Activated CD4-positive, alpha-beta T cell treated with anti-CD3 and anti-CD28 coated beads for 24 hours (primary cell): ENCODE results near the gene PPFIBP2.

ENCODE experiments used
- DNase-seq, 2 donors: peaks; one replicate each; pipeline ENCODE4 v3.0.0-alpha.2; 2020; ENCODE audit warnings: low read depth in 2 of 2

Gene PPFIBP2

DNA sequence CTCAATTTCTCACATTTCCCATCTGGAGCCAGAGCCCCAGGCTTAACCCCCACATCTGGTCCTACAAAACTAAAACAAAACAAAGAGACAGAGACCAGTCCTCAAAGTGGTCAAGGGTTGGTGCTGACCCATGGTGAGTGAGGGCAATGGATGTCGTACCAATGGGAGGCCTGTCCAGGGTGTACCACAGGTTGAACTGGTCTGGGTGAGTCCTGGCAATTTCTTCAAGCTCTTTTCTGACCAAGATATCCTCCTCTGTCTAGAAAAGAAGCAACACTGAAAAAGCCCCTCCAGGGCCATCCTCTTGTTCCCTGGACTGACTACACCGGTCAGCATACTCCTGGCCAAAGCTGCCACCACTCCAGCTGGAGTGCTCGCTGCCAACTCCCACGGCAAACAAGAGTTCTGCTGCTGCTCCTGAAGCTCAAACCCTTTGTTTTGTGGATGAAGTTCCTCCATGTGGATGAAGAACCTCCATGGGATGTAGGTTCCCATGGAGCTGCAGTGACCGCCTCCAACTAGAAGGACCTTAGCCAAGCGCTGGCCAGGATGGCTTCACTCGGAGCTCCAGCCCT is 152.6 kb downstream of the PPFIBP2 start:
- no peak for DNase-seq

DNA sequence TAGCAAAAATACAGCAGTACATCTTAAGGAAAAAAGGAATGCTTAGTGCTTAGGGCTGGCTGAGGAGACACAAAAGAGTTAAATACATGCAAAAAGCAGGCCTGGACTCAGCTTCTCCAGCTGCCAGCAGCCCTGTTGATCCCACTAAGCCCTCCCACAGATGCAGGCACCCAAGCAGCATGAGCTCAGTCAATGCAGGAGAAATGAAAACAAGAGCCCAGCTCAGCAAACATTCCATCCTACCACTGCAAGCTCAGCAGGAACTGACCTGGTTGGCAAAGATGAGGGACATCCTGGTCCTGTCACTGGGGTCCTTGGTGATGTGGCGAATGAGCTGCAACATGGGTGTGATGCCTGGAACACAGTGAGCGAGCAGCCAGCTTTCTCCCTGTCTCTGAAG is 153.7 kb downstream of the PPFIBP2 start:
- no peak for DNase-seq

DNA sequence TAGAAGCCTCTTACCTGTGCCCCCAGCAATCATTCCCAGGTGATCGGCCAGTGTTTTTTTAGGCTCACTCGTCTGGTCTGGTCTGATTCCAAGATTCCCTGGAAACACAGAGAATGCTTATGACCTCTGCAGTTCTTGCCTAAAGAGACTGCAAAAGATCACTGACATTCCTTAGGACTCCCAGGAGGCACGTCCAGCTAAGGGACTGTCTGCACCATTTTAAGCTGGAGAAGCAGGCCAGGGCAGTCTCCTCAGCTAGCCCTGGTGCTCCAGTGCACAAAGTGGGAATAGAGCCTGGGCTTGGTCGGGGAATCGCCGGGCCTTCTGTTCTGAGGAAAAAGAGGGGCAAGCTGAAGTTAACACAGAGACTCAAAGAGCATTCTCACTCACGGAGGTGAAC is 154.7 kb downstream of the PPFIBP2 start:
- DNase-seq, result no peak

DNA sequence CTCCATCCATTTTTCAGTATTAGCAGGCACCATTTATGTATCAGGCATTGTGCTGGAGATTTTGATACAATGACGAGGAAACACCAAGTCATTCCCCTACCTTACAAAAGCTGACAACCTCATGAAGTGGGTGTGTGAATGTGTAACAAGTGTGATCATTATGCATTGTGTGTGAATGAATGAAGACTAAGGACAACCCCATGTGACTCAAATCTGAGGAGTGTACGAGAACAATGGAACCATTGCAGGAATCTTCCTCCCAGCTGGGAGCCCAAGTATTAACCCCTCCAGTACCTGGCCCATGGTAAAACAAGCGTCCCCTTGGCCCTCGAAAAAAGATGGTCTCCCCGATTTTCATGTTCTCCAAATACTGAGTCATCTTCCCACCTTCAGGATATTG is 155.1 kb downstream of the PPFIBP2 start:
- no peak for DNase-seq

DNA sequence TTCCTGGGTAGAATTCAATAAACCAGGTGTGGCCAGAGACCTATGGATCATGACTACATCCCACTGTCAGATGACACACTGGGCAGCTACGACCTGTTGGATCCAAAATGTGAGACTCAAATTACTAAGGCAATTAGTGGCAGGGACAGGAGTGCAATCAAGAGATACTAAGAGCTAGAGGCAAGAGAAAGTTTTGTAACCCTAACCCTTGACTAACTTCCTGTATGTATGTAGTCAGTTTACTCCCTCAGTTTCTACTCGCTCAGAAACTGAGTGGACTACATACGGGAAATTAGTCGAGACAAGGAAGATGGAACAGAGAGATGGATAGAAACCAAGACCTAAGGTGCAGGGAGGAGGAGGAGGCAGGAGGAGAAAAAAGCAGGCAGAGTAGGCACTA is 156.8 kb downstream of the PPFIBP2 start:
- DNase-seq, result no peak

DNA sequence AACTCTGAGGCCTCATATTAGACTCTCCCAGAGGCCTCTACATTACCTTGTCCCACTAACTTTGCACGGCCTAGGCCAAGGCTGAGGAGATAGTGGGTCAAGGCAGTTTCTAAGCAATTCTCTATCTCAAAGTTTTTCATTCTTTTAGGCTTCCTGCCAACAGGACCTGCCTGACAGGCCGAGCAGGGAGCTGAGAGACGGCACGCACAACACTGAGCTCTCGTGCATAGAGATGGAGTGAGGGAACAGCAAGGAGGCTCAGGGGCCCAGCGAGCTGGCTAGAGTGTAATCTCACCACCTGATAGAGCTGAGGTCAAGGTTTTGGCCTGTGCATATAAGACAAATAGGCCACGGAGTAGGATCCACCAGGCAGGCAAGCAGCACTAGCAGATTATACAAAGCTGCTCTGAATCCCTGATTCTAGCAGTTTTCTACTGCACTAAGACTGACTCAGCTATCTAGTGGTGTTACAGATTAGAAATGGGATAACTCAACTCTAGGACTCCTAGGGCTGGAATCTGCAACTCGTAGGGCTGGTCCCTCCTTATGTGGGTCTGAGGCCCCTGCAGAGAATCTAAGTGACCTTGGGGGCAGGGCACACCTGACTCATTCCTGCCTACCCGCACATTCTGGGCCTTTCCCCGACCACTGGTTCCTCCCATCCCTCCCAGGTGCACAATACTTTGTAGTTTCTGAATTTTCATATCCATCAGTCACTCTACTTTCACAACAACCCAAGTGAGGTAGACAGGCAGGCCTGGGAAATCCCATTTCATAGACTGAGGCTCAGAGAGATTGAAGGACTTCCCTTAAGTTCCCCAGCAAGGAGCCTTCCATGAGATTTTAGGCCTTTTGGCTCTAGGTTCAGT is 157.8 kb downstream of the PPFIBP2 start:
- DNase-seq, result no peak

DNA sequence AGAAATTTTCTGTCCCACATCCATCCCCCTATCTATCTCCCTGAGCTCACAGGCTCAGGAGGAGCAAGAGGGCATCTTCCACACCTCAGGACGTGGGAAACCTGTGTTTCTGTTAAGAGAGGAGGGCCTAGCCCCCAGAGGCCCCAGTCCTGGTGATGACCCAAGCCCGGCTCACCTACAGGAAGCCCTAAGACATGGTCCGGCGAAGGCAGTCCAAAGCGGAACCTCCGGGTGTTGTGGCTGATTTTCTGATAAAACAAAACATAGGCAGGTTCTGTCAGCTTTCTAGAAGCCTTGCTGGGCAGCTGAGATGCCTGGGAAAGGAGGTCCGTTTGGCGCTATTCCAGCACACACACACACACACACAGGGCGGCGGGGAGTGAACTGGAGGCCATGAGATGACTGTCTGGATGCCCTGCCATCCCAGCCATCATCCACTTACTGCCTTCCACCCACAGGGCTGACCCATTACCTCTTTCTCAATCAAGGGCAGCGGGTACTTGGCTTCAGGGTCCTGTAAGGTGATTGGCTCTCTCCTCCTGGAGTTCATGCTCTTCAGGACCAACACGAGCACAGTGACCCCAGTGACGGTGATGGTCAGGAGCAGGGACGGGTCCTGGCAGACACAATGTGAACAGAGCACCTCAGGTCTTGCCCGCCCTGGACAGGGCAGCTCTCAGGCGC is 158.6 kb downstream of the PPFIBP2 start:
- DNase-seq, result no peak

DNA sequence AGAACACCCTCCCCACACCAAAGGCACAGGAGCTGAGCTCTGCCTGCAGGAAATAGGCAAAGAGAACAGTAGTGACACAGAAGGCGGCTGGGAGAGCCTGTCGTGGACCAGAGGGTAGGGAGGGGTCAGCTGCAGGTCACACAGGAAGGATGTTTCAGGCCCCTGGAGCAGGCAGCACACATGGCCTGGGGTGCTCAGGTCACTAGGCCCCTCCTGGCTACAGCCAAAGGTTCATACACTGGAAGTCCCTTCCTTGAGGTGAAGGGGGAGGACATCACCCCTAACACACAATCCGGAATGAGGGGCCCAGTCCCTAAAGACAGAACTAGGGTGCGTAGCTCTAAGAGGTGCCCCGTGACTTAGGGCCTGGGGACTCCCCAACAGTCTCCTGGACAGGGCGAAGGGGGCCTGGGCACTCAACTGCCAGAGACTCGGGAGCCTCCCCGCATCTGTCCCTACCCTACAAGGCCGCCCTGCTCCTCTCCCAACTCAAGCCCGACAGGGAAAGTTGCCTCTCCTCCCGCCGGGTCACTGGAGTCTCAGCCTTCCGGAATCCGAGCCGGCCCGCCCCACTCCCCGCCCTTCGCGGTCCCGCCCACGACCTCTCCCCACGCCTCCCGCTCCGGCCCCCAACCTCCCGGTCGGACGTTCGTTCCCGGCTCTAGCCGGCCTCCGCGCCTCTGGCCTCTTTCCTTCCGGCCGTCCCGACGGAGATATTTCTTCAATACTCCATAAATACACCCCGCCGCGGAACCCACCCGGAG is 159.3 kb downstream of the PPFIBP2 start, which contains the start of gene CYB5R2:
Gene CYB5R2, minus strand, starts transcription at position 541 of the 764 bp plus-strand sequence. CDS start 675 bp downstream, outside the sequence.
- no peak for DNase-seq

DNA sequence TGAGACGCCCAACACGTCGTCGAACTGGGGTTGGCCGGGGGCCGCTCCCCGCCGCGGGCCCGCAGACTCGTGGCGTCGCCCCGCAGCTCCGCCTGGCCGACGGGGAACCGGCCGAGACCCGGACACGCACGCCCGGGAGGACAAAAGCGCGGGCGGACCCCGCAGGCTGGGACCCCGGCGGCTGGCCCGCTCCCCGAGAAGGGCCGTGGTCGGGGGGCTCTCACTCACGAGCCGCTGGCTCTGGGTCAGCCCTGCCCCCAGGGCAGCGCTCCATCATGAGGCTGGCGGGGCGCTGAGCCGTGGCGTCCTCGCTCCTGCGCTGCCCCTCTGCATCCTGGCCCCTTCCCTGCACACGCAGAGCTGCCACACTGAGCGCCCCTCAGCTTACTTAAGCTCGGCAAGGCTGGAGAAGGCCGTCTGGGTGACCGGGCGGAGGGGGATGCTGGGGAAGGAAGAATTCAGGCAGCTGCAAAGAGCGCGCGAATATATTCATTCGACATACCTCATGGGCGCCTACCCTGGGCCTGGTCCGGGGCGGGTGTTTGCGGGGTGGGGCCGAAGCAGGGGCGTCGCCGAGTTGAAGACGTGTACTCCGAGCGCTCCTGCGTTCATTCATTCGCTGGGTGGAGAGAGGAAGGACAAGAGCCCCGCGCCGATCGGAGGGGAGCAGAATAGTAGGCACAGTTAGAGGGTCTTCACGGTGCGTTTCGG is 160.1 kb downstream of the PPFIBP2 start:
- DNase-seq, result no peak

DNA sequence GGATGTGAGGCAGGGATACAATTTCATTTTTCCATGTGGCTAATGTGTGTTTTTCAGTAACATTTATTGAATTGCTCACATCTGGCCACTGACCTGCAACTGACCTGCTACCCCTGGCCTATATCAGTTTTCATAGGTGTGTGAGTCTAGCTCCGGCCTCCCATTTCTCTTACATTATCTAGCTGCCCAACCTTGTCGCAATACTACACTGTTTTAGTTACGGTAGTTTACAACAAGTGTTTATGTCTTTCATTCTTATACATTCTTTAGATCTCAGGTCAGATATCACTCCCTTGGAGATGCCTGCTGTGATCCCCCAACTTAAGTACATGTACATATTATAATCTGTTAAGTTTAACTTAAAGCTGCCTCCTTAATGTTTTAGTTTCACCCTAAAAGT is 161.8 kb downstream of the PPFIBP2 start:
- no peak for DNase-seq

DNA sequence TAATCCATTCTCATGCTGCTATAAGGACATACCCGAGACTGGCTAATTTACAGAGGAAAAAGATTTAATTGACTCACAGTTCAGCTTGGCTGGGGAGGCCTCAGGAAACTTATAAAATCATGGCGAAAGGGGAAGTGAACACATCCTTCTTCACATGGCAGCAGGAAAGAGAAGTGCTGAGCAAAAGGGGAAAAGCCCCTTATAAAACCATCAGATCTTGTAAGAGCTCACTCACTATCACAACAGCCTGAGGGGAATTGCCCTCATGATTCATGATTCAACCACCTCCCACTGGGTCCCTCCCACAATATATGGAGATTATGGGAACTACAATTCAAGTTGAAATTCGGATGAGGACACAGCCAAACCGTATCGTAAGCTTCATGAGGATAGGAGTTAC is 163.3 kb downstream of the PPFIBP2 start:
- no peak for DNase-seq

DNA sequence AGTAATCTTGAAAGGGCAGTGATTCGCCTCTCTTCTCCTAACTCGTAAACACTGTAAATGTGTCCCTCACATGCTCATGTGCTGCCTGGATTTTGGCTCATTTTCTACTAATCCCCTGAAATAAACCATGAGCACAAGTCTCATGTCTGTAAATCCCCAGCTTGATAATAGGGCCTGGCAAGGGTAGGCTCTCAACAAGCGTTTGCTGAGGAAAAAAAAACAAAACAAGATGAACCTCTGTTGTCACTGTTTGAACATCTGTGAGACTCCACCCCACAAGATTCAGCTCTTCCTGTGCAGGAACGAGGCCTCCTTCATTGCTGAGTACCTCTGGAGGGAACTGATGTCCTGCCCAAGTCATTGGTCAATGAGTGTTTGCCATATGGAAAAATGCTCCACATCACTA is 164.0 kb downstream of the PPFIBP2 start:
- no peak for DNase-seq

DNA sequence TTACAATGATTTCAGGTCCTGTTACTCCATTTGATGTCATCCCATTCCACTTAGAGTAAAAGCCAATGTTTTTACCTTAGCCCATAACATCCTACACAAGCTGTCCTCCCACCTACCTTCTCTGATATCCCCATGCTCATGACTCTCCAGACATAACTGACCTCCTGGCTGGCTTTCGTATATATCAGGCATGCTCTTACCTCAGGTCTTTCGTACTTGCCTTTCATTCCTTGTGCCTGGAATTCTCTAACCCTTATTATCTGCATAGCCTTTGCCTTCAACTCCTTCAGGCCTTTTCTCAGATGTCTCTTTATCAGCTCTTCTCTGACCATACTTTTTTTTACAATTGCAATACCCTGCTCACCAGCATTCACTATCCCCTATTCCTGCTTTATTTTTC is 169.8 kb downstream of the PPFIBP2 start:
- no peak for DNase-seq

DNA sequence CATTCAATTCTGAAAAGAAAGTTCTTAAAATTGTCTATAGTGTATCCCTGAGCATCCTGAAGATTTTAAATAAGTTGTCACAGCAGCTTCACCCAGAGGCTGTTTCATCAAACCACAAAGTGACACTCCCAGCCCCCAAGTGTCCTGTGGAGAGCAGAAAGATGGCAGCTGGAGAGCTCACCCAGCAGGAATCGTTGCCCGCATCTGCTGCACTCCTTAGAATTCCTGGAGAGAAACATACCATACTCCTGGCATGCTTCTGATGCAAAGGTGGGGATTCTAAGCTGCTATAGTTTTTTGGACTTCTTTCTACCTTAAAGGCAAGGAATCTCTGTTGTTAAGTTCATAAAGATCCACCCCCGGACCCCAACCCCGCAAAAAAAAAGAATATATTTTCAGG is 173.0 kb downstream of the PPFIBP2 start:
- DNase-seq, result no peak

DNA sequence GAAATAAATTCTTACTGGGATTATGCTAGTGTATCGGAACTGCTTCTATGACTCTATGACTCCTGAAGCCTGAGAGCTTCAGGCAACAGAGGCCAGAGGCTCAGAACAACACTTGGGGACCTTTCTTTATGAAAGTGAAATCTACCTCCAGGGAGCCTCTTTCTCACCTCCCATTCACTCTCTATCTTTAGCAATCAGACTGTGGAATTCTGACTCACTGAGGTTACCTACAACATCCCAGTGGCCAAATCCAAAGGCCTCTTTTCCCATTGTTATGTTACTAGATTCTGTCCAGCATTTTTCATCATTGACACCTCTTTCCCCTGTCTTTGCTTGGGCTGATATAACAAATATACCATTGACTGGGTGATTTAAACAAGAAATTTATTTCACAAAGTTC is 173.6 kb downstream of the PPFIBP2 start:
- DNase-seq, result no peak

DNA sequence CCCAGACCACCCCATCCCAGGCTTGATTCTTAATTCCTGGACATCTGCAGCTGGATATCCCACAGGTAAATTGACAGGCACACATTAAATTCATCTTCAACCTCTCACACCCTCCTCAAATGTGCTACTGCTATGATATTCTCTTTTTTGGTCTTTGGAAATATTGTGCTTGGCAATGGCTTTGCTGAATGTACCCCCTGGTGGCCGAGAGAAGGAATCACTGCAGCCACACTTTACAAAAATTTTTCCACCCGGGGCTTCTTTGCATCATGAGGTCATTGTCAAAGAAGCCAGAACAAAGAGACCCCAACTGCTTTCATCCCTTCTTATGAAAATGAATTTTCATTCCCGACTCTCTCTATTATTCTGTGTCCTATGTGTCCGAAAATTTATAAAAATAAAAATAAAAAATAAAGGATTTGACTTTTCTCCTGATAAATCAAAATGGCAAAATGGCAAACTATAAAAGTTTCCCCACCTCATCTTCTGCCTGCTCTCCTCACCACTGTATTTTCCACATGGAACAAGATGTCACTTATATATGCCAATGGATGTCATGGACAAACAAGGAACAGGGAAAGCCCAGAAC is 174.5 kb downstream of the PPFIBP2 start:
- no peak for DNase-seq

DNA sequence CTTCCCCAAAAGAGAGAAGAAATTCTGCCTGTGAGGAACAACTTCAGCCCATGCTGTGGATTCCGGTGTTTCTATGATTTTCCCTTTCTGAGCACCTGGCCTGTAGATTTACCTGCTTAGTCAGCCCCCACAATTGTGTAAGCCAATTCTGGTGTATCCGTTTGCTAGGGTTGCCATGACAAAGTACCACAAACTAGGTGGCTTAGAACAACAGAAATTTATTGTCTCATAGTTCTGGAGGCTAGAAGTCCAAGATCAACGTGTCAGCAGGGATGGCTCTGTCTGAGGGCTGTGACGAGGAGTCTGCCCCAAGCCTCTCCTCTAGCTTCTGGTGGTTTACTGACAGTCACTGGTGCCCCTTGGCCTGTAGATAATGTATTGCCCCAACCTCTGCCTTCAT is 175.4 kb downstream of the PPFIBP2 start:
- DNase-seq, result no peak

DNA sequence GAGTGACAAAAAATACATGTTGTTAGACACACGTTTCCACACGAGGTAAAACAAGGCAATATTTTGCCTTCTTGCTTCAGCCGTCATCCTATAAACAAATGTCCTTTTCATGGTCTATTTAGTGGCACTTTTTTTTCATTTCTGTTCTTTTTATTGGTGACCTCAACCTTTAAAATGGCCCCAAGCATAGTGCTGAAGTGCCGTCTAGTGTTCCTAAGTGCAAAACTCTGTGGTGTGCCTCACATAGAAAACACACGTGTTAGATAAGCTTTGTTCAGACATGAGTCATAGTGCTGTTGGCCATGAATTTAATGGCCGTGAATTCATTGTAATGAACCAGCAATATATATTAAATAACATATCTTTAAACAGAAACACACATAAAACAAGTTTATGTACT is 176.8 kb downstream of the PPFIBP2 start:
- no peak for DNase-seq

DNA sequence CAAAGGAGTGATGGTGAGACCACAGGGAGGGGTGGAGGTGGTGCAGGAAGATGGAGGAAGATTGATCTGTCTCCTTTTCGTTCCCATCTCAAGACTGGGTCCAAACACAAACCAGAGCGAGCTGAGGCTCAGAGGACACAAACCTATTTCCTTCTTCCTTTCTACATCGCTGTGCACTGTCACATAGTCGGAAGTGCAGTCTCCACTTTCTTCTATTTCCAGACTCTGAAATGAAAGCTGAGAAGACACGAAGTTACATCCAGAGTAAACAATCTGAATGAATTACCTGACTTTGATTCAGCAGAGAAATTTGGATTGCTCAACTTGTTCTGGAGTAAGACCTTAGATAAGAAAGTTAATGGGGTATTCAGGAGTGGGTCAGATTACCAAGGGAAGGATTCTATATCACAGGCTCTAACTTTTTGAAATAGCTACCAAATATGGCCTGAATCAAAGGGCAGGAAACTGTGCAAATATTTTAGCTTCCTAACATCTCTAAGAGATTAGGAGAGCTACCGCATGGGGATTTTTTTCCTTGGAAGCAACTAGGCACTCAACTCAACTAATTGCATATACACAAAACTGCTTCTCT is 178.1 kb downstream of the PPFIBP2 start:
- DNase-seq, result no peak

DNA sequence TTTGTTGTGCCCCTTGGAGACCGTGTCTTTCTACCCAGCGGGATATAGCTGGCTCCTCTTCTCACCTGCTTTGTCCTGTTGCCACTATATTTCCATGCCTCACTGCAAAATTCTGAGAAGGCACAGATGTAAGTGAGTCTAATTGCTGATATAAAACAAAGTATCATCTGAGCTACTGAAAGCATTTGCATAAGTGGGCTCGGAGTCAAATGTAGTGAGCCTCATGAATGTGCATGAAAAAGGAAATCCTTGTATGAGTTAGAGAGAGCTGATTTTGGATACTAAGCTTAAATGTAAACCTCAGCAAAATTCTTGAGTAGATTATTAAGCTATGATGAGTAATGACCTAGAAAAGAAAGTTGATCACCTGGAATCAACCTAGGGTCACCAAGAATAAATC is 178.6 kb downstream of the PPFIBP2 start:
- DNase-seq, result no peak

DNA sequence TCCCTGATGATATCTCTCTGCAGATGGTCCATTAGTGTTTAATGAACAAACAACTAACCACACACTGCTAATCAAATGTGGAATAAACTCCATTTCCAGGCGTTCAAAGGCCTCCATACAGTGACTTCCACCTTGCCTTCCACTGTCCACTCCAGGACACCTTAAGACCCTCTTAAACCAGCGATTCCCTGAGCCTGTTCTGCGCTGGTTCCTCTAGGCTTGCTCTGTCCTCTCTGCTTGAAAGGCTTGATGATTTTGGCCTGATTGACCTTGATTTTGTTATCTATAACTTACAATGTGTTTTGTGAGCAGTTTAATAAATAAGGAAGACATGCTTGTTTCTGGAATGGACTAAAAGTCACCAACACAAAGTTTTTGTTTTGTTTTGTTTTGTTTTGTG is 180.4 kb downstream of the PPFIBP2 start:
- DNase-seq, result no peak
